H1 (cell line): ENCODE results near the gene PDIA5. TPM values are rescaled to one million over a fixed set of nuclear protein-coding genes. Genes with fewer than 3 reads are reported as not detected.

ENCODE experiments used
- ASH2L ChIP-seq: fragments of 200-600, 300-600 bp; sonication (generic); IDR thresholded peaks from one replicate; pipeline ENCODE4 v1.7.1; 2017; ENCODE audit warnings: low read length
- CHD1 ChIP-seq: IDR thresholded peaks from 2 replicates; pipeline ENCODE4 v1.6.1; 2012; ENCODE audit warnings: low read depth, low read length, improper control_type of control experiment
- RAD21 ChIP-seq, 2 experiments: IDR thresholded peaks in 1 of 2; conservative IDR thresholded peaks in 1 of 2; 2 replicates each; pipeline ENCODE4 v1.6.1; 2011; ENCODE audit warnings: low read depth in 2 of 2, low read length in 2 of 2, improper control_type of control experiment in 1 of 2, inconsistent platforms in 1 of 2, mild to moderate bottlenecking in 1 of 2, moderate library complexity in 1 of 2
- polyA plus RNA-seq, 7 experiments: library from polyadenylated mRNA; depleted of rRNA in 3 of 7; stranded (reverse) in 5 of 7; unstranded in 2 of 7; fragments of >200 nt in 5 of 7; fragments of 200-250 nt in 2 of 7; gene quantifications; 1 replicate in 5 of 7; 2 replicates in 1 of 7; 4 replicates in 1 of 7; pipeline versions ENCODE4 v1.2.1 to v1.2.3, GENCODE V29; 2011 to 2013; ENCODE audit warnings: missing spikeins in 2 of 7, mixed read lengths in 2 of 7
- total RNA-seq: library from RNA; stranded (reverse); fragmentation: NEBNext Ultra II Directional; extraction: Animal tissue kit (Norgen Biotek cat#: 25700); gene quantifications from 2 replicates; pipeline ENCODE4 v1.2.1, GENCODE V29; 2021
- TF ChIP-seq, protein P1 (sequence below): fragments of 300-600 bp; sonication (generic); IDR thresholded peaks from 2 replicates; pipeline ENCODE4 v1.7.1; 2012; ENCODE audit warnings: low read length, moderate library complexity, mild to moderate bottlenecking, inconsistent platforms; ENCODE audit not compliant: insufficient replicate concordance

The PDIA5 gene
- total and polyA plus RNA-seq, 2 of the 8 experiments (the other 6 are each of a cell fraction or from before 2014, with no cell fraction given) = 18.2 to 32.8 TPM

- TF ChIP-seq, protein P1, sequence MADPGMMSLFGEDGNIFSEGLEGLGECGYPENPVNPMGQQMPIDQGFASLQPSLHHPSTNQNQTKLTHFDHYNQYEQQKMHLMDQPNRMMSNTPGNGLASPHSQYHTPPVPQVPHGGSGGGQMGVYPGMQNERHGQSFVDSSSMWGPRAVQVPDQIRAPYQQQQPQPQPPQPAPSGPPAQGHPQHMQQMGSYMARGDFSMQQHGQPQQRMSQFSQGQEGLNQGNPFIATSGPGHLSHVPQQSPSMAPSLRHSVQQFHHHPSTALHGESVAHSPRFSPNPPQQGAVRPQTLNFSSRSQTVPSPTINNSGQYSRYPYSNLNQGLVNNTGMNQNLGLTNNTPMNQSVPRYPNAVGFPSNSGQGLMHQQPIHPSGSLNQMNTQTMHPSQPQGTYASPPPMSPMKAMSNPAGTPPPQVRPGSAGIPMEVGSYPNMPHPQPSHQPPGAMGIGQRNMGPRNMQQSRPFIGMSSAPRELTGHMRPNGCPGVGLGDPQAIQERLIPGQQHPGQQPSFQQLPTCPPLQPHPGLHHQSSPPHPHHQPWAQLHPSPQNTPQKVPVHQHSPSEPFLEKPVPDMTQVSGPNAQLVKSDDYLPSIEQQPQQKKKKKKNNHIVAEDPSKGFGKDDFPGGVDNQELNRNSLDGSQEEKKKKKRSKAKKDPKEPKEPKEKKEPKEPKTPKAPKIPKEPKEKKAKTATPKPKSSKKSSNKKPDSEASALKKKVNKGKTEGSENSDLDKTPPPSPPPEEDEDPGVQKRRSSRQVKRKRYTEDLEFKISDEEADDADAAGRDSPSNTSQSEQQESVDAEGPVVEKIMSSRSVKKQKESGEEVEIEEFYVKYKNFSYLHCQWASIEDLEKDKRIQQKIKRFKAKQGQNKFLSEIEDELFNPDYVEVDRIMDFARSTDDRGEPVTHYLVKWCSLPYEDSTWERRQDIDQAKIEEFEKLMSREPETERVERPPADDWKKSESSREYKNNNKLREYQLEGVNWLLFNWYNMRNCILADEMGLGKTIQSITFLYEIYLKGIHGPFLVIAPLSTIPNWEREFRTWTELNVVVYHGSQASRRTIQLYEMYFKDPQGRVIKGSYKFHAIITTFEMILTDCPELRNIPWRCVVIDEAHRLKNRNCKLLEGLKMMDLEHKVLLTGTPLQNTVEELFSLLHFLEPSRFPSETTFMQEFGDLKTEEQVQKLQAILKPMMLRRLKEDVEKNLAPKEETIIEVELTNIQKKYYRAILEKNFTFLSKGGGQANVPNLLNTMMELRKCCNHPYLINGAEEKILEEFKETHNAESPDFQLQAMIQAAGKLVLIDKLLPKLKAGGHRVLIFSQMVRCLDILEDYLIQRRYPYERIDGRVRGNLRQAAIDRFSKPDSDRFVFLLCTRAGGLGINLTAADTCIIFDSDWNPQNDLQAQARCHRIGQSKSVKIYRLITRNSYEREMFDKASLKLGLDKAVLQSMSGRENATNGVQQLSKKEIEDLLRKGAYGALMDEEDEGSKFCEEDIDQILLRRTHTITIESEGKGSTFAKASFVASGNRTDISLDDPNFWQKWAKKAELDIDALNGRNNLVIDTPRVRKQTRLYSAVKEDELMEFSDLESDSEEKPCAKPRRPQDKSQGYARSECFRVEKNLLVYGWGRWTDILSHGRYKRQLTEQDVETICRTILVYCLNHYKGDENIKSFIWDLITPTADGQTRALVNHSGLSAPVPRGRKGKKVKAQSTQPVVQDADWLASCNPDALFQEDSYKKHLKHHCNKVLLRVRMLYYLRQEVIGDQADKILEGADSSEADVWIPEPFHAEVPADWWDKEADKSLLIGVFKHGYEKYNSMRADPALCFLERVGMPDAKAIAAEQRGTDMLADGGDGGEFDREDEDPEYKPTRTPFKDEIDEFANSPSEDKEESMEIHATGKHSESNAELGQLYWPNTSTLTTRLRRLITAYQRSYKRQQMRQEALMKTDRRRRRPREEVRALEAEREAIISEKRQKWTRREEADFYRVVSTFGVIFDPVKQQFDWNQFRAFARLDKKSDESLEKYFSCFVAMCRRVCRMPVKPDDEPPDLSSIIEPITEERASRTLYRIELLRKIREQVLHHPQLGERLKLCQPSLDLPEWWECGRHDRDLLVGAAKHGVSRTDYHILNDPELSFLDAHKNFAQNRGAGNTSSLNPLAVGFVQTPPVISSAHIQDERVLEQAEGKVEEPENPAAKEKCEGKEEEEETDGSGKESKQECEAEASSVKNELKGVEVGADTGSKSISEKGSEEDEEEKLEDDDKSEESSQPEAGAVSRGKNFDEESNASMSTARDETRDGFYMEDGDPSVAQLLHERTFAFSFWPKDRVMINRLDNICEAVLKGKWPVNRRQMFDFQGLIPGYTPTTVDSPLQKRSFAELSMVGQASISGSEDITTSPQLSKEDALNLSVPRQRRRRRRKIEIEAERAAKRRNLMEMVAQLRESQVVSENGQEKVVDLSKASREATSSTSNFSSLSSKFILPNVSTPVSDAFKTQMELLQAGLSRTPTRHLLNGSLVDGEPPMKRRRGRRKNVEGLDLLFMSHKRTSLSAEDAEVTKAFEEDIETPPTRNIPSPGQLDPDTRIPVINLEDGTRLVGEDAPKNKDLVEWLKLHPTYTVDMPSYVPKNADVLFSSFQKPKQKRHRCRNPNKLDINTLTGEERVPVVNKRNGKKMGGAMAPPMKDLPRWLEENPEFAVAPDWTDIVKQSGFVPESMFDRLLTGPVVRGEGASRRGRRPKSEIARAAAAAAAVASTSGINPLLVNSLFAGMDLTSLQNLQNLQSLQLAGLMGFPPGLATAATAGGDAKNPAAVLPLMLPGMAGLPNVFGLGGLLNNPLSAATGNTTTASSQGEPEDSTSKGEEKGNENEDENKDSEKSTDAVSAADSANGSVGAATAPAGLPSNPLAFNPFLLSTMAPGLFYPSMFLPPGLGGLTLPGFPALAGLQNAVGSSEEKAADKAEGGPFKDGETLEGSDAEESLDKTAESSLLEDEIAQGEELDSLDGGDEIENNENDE = no peak
- TF ChIP-seq CHD1 = no peak
- no peak for TF ChIP-seq RAD21 (IDR thresholded peaks at IDR 0.05 in 1 of 2, conservative IDR thresholded peaks at IDR 0.05 in 1 of 2; ENCODE audit: low read depth in 2 of 2, low read length in 2 of 2)
- no peak for TF ChIP-seq ASH2L
Measured at GRCh38 chr3:123050666-123051065, 16.2 kb upstream of the PDIA5 start (continued).
